B cell (primary cell): ENCODE measurements around the gene CES4A.
"Not testable (repeated sequence)": the region's sequence is repeated elsewhere in the genome, so short reads cannot be mapped to it uniquely, and the experiment has no call there.

Source experiments
- CTCF ChIP-seq: fragments of 200-600 bp; IDR thresholded peaks from one replicate; pipeline ENCODE4 v1.8.0; 2022; ENCODE audit warnings: antibody characterized with exemption, mild to moderate bottlenecking
- EZH2 ChIP-seq: IDR thresholded peaks from 2 replicates; pipeline ENCODE4 v1.6.1; 2012; ENCODE audit warnings: borderline replicate concordance, low read depth, mild to moderate bottlenecking, moderate library complexity, low read length; ENCODE audit not compliant: insufficient read depth, poor library complexity, severe bottlenecking

GRCh38 chr16:66944971-66945370 lies 43.4 kb upstream of the CES4A start:
- TF ChIP-seq CTCF, EZH2: not testable (repeated sequence)
